Left lung (tissue), 10 donors: Measurements from ENCODE around the gene NGF. TPM values are rescaled to one million over a fixed set of nuclear protein-coding genes. Genes with fewer than 3 reads are reported as not detected.

Source experiments
- ATAC-seq: fragments of 200-7000 bp; cut with Tn5 transposase; one replicate; pipeline ENCODE4 v1.9.1; 2020; ENCODE audit warnings: moderate library complexity
- DNase-seq, 4 donors: peaks; one replicate each; pipeline ENCODE4 v3.0.0-alpha.2; 2013 to 2020
- H3K27ac ChIP-seq, 2 donors: fragments of 200-600 bp; sonication (generic) in 1 of 2; one replicate each; pipeline versions ENCODE4 v1.5.0 to v1.8.0; 2020 to 2021
- H3K27me3 ChIP-seq, 2 donors: fragments of 200-600 bp; sonication (generic) in 1 of 2; one replicate each; pipeline versions ENCODE4 v1.5.0 to v1.8.0; 2020 to 2021
- H3K36me3 ChIP-seq, 2 donors: fragments of 200-600 bp; sonication (generic) in 1 of 2; one replicate each; pipeline versions ENCODE4 v1.5.0 to v1.8.0; 2020 to 2021
- H3K4me1 ChIP-seq, 2 donors: fragments of 200-600 bp; one replicate each; pipeline ENCODE4 v1.8.0; 2021
- H3K4me3 ChIP-seq, 2 donors: fragments of 200-600 bp; sonication (generic) in 1 of 2; one replicate each; pipeline versions ENCODE4 v1.5.0 to v1.8.0; 2020 to 2021; ENCODE audit warnings: mild to moderate bottlenecking in 1 of 2
- H3K9me3 ChIP-seq, 2 donors: fragments of 200-600 bp; sonication (generic) in 1 of 2; one replicate each; pipeline versions ENCODE4 v1.5.0 to v1.8.0; 2020 to 2021
- intact Hi-C, 2 donors: fragments of 100-400 bp; cut with DNase I; formaldehyde crosslinking; loops; one replicate each; pipeline versions ENCODE4 v1.11.2 to v1.14.2; 2022
- polyA plus RNA-seq, 6 donors: library from polyadenylated mRNA; unstranded; fragments of 120-200 nt; gene quantifications; one replicate each; pipeline ENCODE4 v1.2.1, GENCODE V29; 2013; ENCODE audit not compliant: insufficient read length in 6 of 6
- total RNA-seq, 2 donors: library from RNA; stranded (reverse); fragmentation: NEBNext Ultra II Directional; extraction: Animal tissue kit (Norgen Biotek cat#: 25700); gene quantifications; one replicate each; pipeline ENCODE4 v1.2.1, GENCODE V29; 2021
- TF ChIP-seq, protein P1 (sequence below), 2 donors: fragments of 200-600 bp; sonication (generic) in 1 of 2; IDR thresholded peaks; one replicate each; pipeline versions ENCODE4 v1.5.0 to v1.8.0; 2021; ENCODE audit warnings: antibody characterized with exemption in 2 of 2
- donor health status: DM: no; HTN: yes; CAD: no.
- donor health status: DM: no; HTN: no; CAD: no.

The NGF gene
- total and polyA plus RNA-seq, 8 donors: 0.66 to 1.3 (median 0.87) TPM

GRCh38 chr1:115322631-115323030 is 15.4 kb downstream of the NGF start:
- TF ChIP-seq, protein P1, sequence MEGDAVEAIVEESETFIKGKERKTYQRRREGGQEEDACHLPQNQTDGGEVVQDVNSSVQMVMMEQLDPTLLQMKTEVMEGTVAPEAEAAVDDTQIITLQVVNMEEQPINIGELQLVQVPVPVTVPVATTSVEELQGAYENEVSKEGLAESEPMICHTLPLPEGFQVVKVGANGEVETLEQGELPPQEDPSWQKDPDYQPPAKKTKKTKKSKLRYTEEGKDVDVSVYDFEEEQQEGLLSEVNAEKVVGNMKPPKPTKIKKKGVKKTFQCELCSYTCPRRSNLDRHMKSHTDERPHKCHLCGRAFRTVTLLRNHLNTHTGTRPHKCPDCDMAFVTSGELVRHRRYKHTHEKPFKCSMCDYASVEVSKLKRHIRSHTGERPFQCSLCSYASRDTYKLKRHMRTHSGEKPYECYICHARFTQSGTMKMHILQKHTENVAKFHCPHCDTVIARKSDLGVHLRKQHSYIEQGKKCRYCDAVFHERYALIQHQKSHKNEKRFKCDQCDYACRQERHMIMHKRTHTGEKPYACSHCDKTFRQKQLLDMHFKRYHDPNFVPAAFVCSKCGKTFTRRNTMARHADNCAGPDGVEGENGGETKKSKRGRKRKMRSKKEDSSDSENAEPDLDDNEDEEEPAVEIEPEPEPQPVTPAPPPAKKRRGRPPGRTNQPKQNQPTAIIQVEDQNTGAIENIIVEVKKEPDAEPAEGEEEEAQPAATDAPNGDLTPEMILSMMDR (IDR thresholded peaks at IDR 0.05): no peak
- no peaks in the 10 kb centered on the region for H3K9me3 ChIP-seq
- no peak for DNase-seq
- no peaks in the 10 kb centered on the region for H3K27me3 ChIP-seq
- no peak overlapping the region for H3K27ac ChIP-seq
- no peak overlapping the region for H3K4me3 ChIP-seq
- no peak for ATAC-seq
- H3K36me3 ChIP-seq: no peaks in the 10 kb centered on the region
- H3K4me1 ChIP-seq: no peaks in the 10 kb centered on the region
- intact Hi-C loops: no loop called here

DNA sequence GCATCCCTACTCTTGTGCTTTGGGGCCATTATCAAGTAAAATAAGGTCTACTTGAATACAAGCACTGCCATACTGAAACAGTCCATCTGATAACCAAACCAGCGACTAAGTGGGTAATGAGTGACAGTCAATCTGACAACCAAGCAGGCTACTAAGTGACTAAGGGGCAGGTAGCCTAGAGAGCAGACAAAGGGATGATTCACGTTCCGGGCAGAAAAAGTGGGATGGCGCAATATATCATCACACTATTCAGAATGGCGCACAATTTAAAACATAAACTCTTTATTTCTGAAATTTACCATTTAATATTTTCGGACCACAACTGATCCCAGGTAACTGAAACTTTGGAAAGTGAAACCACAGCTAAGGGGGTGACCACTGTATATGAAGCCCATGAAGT is 17.7 kb downstream of the NGF start:
- Histone ChIP-seq H3K4me1 (no peaks in the 10 kb centered on the region), H3K36me3 (no peaks in the 10 kb centered on the region), H3K27me3 (no peaks in the 10 kb centered on the region), H3K9me3 (no peaks in the 10 kb centered on the region), H3K27ac (no peak overlapping the region), H3K4me3 (no peak overlapping the region)
- TF ChIP-seq, protein P1 (IDR thresholded peaks at IDR 0.05): no peak
- intact Hi-C loops: no loop called here
- ATAC-seq: no peak
- no peak for DNase-seq

DNA sequence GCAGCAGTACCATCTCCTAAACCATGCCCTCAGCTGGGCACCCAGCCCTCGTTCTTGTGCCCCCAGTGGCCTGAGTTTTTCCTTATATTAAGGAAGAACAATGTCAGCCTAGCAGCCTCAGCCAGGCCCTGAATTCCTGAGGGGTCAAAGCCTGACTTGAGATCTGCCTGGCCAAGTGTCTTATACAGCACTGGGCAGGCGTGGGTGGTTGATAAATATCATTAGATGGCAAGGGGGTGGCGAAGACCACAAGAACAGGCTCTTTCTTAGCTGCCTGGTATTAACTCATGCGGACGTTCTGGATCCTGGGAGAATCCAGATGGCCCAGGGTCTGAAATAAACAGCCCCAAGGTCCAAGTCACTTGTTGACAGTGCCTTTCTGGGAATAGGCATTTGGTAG is 18.3 kb downstream of the NGF start:
- TF ChIP-seq, protein P1 (IDR thresholded peaks at IDR 0.05): no peak
- H3K36me3 ChIP-seq: no peaks in the 10 kb centered on the region
- no peaks in the 10 kb centered on the region for H3K27me3 ChIP-seq
- no peak overlapping the region for H3K4me3 ChIP-seq
- no peaks in the 10 kb centered on the region for H3K9me3 ChIP-seq
- H3K27ac ChIP-seq: no peak overlapping the region
- no peak for ATAC-seq
- H3K4me1 ChIP-seq: no peaks in the 10 kb centered on the region
- DNase-seq: no peak
- intact Hi-C loops: no loop called here

DNA sequence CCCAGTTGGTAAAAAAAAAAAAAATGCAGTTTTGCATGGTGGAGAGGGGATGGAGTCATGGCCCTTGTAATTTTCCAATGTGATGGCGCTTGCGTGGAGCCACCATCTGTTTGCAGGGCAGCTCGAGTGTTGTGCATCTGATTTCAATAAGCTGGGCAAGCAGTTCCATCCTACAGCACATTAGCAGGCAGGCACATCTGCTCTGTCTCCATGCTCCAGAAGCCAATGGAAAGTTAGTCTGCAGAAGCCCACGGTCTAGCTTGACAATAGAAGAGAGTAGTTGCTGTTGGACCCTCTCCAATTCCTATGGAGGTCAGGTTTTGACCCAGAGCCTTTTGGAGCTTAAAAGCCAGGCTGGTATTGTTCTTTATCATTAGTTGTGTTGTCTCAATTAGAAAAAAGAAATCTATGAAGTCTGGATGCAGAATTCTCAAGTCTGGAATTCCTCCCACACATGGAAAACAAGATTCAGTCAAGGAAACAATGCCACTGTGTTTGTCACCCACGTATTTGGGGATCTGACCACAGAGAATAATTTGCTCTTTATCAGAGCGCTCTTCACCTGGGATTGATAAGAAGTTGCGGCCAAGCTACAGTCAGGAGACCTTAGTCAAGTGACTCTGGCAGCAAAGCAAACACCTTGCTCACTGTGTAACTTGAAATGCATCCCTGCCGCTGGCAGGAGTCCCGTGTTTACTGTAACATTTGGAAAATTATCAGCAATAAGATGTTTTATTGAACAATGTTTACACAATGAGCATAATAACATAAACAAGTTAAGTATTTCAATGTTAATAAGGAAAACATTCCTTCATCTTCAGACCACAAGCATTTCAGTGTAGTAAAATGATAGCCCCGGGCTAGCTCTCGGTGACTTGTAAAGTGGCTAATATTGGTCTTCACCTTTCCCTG is 20.7 kb downstream of the NGF start:
- ATAC-seq: peak; percentile 61
- Histone ChIP-seq H3K36me3 (no peaks in the 10 kb centered on the region), H3K4me3 (no peak overlapping the region), H3K27ac (no peak overlapping the region), H3K9me3 (no peaks in the 10 kb centered on the region), H3K27me3 (no peaks in the 10 kb centered on the region), H3K4me1 (no peaks in the 10 kb centered on the region)
- intact Hi-C loops: no loop called here
- TF ChIP-seq, protein P1 (IDR thresholded peaks at IDR 0.05): no peak
- DNase-seq: peak in 1 of 4 donors; percentile 46

GRCh38 chr1:115314765-115315164 is 23.3 kb downstream of the NGF start:
- Histone ChIP-seq H3K4me3 (no peak overlapping the region), H3K36me3 (no peaks in the 10 kb centered on the region), H3K9me3 (no peaks in the 10 kb centered on the region), H3K4me1 (no peaks in the 10 kb centered on the region), H3K27ac (peak overlapping the region; percentile 2 to 57), H3K27me3 (no peaks in the 10 kb centered on the region)
- intact Hi-C loops: no loop called here
- ATAC-seq (peak; percentile 90), DNase-seq (peak in 1 of 4 donors; percentile 46)
- TF ChIP-seq, protein P1 (IDR thresholded peaks at IDR 0.05): no peak
